ENCODE data around the gene MLH1. TPM values are rescaled to one million over a fixed set of nuclear protein-coding genes. Genes with fewer than 3 reads are reported as not detected.

MLH1 gene
- total and polyA plus RNA-seq, 2 of the 8 experiments (the other 6 are each of a cell fraction or from before 2014, with no cell fraction given): 36.4 to 47.3 TPM

GRCh38 chr3:37054370-37054769, 61.1 kb downstream of the MLH1 start:
- Histone ChIP-seq H3K23ac (ENCODE audit: insufficient read length) (no peak overlapping the region), H2AK5ac (ENCODE audit: low read depth, low read length) (no peak overlapping the region), H2BK12ac (ENCODE audit: low read depth, low read length) (no peak overlapping the region), H2BK20ac (ENCODE audit: low read length) (no peak overlapping the region), H3K4me2 (ENCODE audit: insufficient read depth in 1 of 2, low read depth in 2 of 2, low read length in 2 of 2) (no peak overlapping the region), H4K5ac (ENCODE audit: insufficient read length, low read depth, low read length) (no peak overlapping the region), H3K18ac (ENCODE audit: extremely low read depth, low read length) (no peak overlapping the region), H3K79me1 (ENCODE audit: low read depth, low read length) (no peaks in the 10 kb centered on the region), H2BK120ac (replicated peaks; ENCODE audit: low read depth, low read length) (no peak overlapping the region), H3K9ac (replicated peaks in 1 of 4; ENCODE audit: extremely low read depth in 1 of 4, low read depth in 3 of 4, low read length in 3 of 4) (no peak overlapping the region), H3K23me2 (ENCODE audit: low read depth, low read length) (no peaks in the 10 kb centered on the region), H3K36me3 (ENCODE audit: control insufficient read depth in 2 of 4, insufficient read depth in 4 of 4, low read length in 3 of 4) (peaks cover 9 to 61% (median 22%) of the 10 kb centered on the region in 4 experiments), H4K91ac (replicated peaks; ENCODE audit: insufficient read length, low read length) (no peak overlapping the region), H3K27me3 (replicated peaks in 1 of 4; ENCODE audit: control insufficient read depth in 3 of 4, extremely low read depth in 1 of 4, insufficient read depth in 3 of 4, low read length in 3 of 4) (no peaks in the 10 kb centered on the region), H4K8ac (ENCODE audit: extremely low read depth, insufficient read depth, low read length) (no peak overlapping the region), H3K14ac (ENCODE audit: insufficient read length) (no peak overlapping the region), H2AFZ (ENCODE audit: low read length) (no peak overlapping the region), H3K4me3 (ENCODE audit: extremely low read depth in 1 of 4, insufficient read depth in 2 of 4, low read depth in 3 of 4, low read length in 4 of 4) (no peak overlapping the region), H4K20me1 (replicated peaks in 1 of 2; ENCODE audit: control insufficient read depth in 1 of 2, insufficient read depth in 2 of 2, low read length in 2 of 2) (no peaks in the 10 kb centered on the region), H3K9me3 (ENCODE audit: insufficient read depth in 2 of 2, low read depth in 1 of 2, low read length in 1 of 2) (no peaks in the 10 kb centered on the region), H2BK5ac (ENCODE audit: low read depth, low read length) (no peak overlapping the region), H2BK15ac (ENCODE audit: low read length) (no peak overlapping the region), H3K4ac (replicated peaks; ENCODE audit: insufficient read length, low read depth, low read length) (no peak overlapping the region), H3K4me1 (replicated peaks in 1 of 4; ENCODE audit: control insufficient read depth in 3 of 4, insufficient read depth in 4 of 4, low read length in 3 of 4) (no peaks in the 10 kb centered on the region), H3K56ac (replicated peaks; ENCODE audit: insufficient read length, low read depth, low read length) (no peak overlapping the region), H3K27ac (ENCODE audit: low read depth, low read length) (no peak overlapping the region), H3K79me2 (ENCODE audit: control insufficient read depth in 1 of 2, insufficient read depth in 2 of 2, low read length in 2 of 2) (no peaks in the 10 kb centered on the region)
- ChIA-PET POLR2A (ENCODE audit: partially characterized antibody) (no interaction called here), CTCF (ENCODE audit: partially characterized antibody) (no interaction called here)
- 93% methylated on average over 3 of the region's 3 CpGs; no CpG with 5 or more reads in 1 of the 2 experiments for WGBS, 2 experiments (ENCODE audit: extremely low coverage in 1 of 2, insufficient coverage in 1 of 2, insufficient read length in 1 of 2, insufficient replicate concordance in 2 of 2, low coverage in 1 of 2, low lambda C conversion rate in 2 of 2, missing lambda C conversion rate in 1 of 2)
- no peak for FAIRE-seq
- DNase-seq (ENCODE audit: low read depth in 1 of 2, low spot score in 2 of 2): no peak
- TF ChIP-seq TCF12 (IDR thresholded peaks at IDR 0.05; ENCODE audit: low read depth, low read length): no peak
- no peak for TF ChIP-seq JUND (IDR thresholded peaks at IDR 0.05; ENCODE audit: low read length)
- TF ChIP-seq FOSL1 (IDR thresholded peaks at IDR 0.05; ENCODE audit: insufficient read depth, low read depth, low read length): no peak
- TF ChIP-seq RBBP5 (IDR thresholded peaks at IDR 0.05; ENCODE audit: borderline replicate concordance, low read depth, low read length): no peak
- TF ChIP-seq RXRA (IDR thresholded peaks at IDR 0.05; ENCODE audit: insufficient read depth, low read depth, low read length): no peak
- no peak for TF ChIP-seq BACH1 (IDR thresholded peaks at IDR 0.05; ENCODE audit: low read length)
- TF ChIP-seq SIN3A (conservative IDR thresholded peaks at IDR 0.05 in 1 of 2, IDR thresholded peaks at IDR 0.05 in 1 of 2; ENCODE audit: low read depth in 1 of 2, low read length in 2 of 2): no peak
- TF ChIP-seq CBX5 (IDR thresholded peaks at IDR 0.05; ENCODE audit: low read depth, low read length): no peak
- no peak for TF ChIP-seq USF2 (IDR thresholded peaks at IDR 0.05; ENCODE audit: low read length)
- TF ChIP-seq CREB1 (IDR thresholded peaks at IDR 0.05): no peak
- no peak for TF ChIP-seq E2F6 (IDR thresholded peaks at IDR 0.05)
- no peak for TF ChIP-seq SP2 (IDR thresholded peaks at IDR 0.05; ENCODE audit: low read length)
- TF ChIP-seq SP4 (IDR thresholded peaks at IDR 0.05; ENCODE audit: low read length): no peak
- TF ChIP-seq CHD1 (IDR thresholded peaks at IDR 0.05; ENCODE audit: low read depth, low read length): no peak

All from H1 (cell line).